Right lobe of liver (tissue), 6 donors: ENCODE results near the gene C1orf74. TPM values are rescaled to one million over a fixed set of nuclear protein-coding genes. Genes with fewer than 3 reads are reported as not detected.

Experiments
- ATAC-seq, 4 donors: fragments of 200-7000 bp; cut with Tn5 transposase; one replicate each; pipeline ENCODE4 v1.9.1; 2020; ENCODE audit warnings: mild to moderate bottlenecking in 4 of 4, moderate library complexity in 4 of 4
- DNase-seq, 3 donors: peaks; one replicate each; pipeline ENCODE4 v3.0.0-alpha.2; 2020
- H3K27ac ChIP-seq, 3 donors: fragments of 200-600 bp; one replicate each; pipeline ENCODE4 v1.8.0; 2022
- H3K27me3 ChIP-seq, 2 donors: fragments of 200-600 bp; one replicate each; pipeline ENCODE4 v1.8.0; 2022
- H3K36me3 ChIP-seq, 4 donors: fragments of 200-600 bp; sonication (generic) in 1 of 4; one replicate each; pipeline versions ENCODE4 v1.5.1 to v1.8.0; 2017 to 2022; ENCODE audit warnings: control low read depth in 1 of 4
- H3K4me1 ChIP-seq, 4 donors: fragments of 200-600 bp; sonication (generic) in 1 of 4; one replicate each; pipeline versions ENCODE4 v1.5.1 to v1.8.0; 2017 to 2022; ENCODE audit warnings: control low read depth in 1 of 4
- H3K4me3 ChIP-seq, 3 donors: fragments of 200-600 bp; one replicate each; pipeline ENCODE4 v1.8.0; 2022
- H3K9me3 ChIP-seq, 4 donors: fragments of 200-600 bp; sonication (generic) in 1 of 4; one replicate each; pipeline versions ENCODE4 v1.5.1 to v1.8.0; 2017 to 2022; ENCODE audit warnings: control low read depth in 1 of 4
- POLR2A ChIP-seq: fragments of 450-650 bp; IDR thresholded peaks from one replicate; pipeline ENCODE4 v1.6.1; 2017; ENCODE audit warnings: antibody characterized with exemption, mild to moderate bottlenecking
- WGBS: methylation state at CpG from one replicate; pipeline ENCODE4 v1.1.6; 2018; ENCODE audit warnings: low coverage, low lambda C conversion rate; ENCODE audit not compliant: insufficient coverage; ENCODE audit errors: missing lambda C conversion rate; 5-methylcytosine and 5-hydroxymethylcytosine counted together
- intact Hi-C, 2 donors: fragments of 100-400 bp; cut with DNase I; formaldehyde crosslinking; loops; one replicate each; pipeline versions ENCODE4 v1.11.2 to v1.14.1; 2022
- total RNA-seq, 6 experiments: library from RNA; depleted of rRNA in 2 of 6; stranded (reverse); fragments of >200 nt in 2 of 6; fragmentation: NEBNext Ultra II Directional in 3 of 6; extraction: Animal tissue kit (Norgen Biotek cat#: 25700) in 3 of 6; gene quantifications; one replicate each; pipeline versions ENCODE4 v1.1.0 to v1.2.4, GENCODE V29; 2016 to 2023
- TF ChIP-seq, protein P1 (sequence below), 4 donors: fragments of 200-600 bp in 3 of 4; fragments of 450-650 bp in 1 of 4; IDR thresholded peaks; one replicate each; pipeline versions ENCODE4 v1.5.1 to v1.8.0; 2016 to 2022; ENCODE audit warnings: antibody characterized with exemption in 4 of 4, mild to moderate bottlenecking in 2 of 4
- donor health status: DM: no; HTN: yes; CAD: no.
- donor health status: DM: no; HTN: no; CAD: no.
- donor health status: DM: no; HTN: no; CAD: no.
- donor health status: DM: no; HTN: yes; CAD: no.
- donor health status: DM: no; HTN: yes; CAD: no.

Gene C1orf74
- total RNA-seq, 6 experiments from 2014 or later, result 0.81 to 1.6 (median 1.0) TPM

DNA sequence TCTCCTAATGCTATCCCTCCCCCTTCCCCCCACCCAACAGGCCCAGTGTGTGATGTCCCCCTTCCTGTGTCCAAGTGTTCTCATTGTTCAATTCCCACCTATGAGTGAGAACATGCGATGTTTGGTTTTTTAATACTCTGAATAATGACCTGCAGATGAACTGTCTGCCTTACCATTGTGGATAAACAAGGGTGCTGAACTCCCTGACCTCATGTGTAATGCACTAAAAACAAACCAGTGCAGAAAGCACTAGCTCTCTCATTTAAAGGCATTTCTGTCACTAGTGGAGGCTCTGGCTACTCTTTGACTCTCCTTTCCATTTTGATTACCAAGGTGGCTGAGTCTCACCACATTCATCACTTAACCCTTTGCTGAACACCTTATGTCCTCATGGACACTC, 51.6 kb downstream of the C1orf74 start:
- peaks cover 0 to 41% (median 4%) of the 10 kb centered on the region in 4 donors for H3K4me1 ChIP-seq
- intact Hi-C loops, result no loop called here
- TF ChIP-seq, protein P1, sequence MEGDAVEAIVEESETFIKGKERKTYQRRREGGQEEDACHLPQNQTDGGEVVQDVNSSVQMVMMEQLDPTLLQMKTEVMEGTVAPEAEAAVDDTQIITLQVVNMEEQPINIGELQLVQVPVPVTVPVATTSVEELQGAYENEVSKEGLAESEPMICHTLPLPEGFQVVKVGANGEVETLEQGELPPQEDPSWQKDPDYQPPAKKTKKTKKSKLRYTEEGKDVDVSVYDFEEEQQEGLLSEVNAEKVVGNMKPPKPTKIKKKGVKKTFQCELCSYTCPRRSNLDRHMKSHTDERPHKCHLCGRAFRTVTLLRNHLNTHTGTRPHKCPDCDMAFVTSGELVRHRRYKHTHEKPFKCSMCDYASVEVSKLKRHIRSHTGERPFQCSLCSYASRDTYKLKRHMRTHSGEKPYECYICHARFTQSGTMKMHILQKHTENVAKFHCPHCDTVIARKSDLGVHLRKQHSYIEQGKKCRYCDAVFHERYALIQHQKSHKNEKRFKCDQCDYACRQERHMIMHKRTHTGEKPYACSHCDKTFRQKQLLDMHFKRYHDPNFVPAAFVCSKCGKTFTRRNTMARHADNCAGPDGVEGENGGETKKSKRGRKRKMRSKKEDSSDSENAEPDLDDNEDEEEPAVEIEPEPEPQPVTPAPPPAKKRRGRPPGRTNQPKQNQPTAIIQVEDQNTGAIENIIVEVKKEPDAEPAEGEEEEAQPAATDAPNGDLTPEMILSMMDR (IDR thresholded peaks at IDR 0.05), result no peak
- TF ChIP-seq POLR2A, result no peak
- H3K27ac ChIP-seq, result peak overlapping the region in 2 of 3 donors; percentile 53 to 78
- no peaks in the 10 kb centered on the region for H3K27me3 ChIP-seq
- DNase-seq (no peak), ATAC-seq (peak; percentile 76 to 94 (median 87))
- no peak overlapping the region for H3K4me3 ChIP-seq
- 33% methylated on average over 1 of the region's 1 CpG for WGBS
- H3K36me3 ChIP-seq, result peaks cover 0 to 22% (median 6%) of the 10 kb centered on the region in 4 donors
- H3K9me3 ChIP-seq, result no peaks in the 10 kb centered on the region

DNA sequence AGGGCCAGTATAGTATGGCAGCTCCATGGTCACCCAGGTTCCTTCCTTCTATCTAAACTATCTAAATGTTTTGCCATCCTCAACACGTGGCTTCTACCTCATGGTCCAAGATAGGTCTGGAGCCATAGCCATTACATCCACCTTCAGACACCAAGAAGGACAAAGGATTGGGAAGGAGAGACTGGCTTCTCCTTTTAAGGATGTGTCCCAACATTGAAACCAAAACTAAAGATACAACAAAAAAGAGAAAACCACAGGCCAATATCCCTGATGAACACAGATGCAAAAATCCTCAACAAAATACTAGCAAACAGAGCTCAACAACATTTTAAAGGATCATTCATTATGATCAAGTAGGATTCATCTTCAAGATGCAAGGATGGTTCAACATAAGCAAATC, 54.9 kb downstream of the C1orf74 start:
- H3K27ac ChIP-seq, result no peak overlapping the region
- intact Hi-C loops, result no loop called here
- peaks cover 0 to 13% (median 5%) of the 10 kb centered on the region in 4 donors for H3K36me3 ChIP-seq
- no peaks in the 10 kb centered on the region for H3K9me3 ChIP-seq
- TF ChIP-seq, protein P1 (IDR thresholded peaks at IDR 0.05), result no peak
- no peak for TF ChIP-seq POLR2A
- peaks cover 0 to 42% (median 11%) of the 10 kb centered on the region in 4 donors for H3K4me1 ChIP-seq
- ATAC-seq, result no peak
- H3K4me3 ChIP-seq, result no peak overlapping the region
- H3K27me3 ChIP-seq, result no peaks in the 10 kb centered on the region
- no peak for DNase-seq
- 64% methylated on average over 1 of the region's 1 CpG for WGBS

Other genes starting within 250 kb of the C1orf74 start
- under 1 TPM in 4 of 6 experiments, not detected in 2; 0.17 to 0.80 (median 0.37) TPM for gene CAMK1G, start 200.8 kb downstream of the C1orf74 start, total RNA-seq
- gene LAMB3, start 132.1 kb downstream of the C1orf74 start, total RNA-seq, result 10 to 100 TPM in 1 of 6 experiments, 1 to 10 TPM in 5; 5.0 to 14.6 (median 8.4) TPM
- 100 to 1,000 TPM in 4 of 6 experiments, 10 to 100 TPM in 2; 36.9 to 749 (median 247) TPM for gene G0S2, start 109.1 kb downstream of the C1orf74 start, total RNA-seq
- gene HSD11B1, start 79.7 kb downstream of the C1orf74 start, total RNA-seq, result 100 to 1,000 TPM; 281 to 749 (median 512) TPM
- 1 to 10 TPM in 5 of 6 experiments, under 1 TPM in 1; 0.95 to 7.7 (median 1.6) TPM for gene TRAF3IP3, start 28.5 kb downstream of the C1orf74 start, total RNA-seq
- gene IRF6, start 21.6 kb upstream of the C1orf74 start, total RNA-seq, result 10 to 100 TPM; 24.9 to 33.9 (median 28.9) TPM
- 1 to 10 TPM; 4.6 to 10.0 (median 6.4) TPM for gene UTP25, start 43.4 kb upstream of the C1orf74 start, total RNA-seq
- not detected for gene SYT14, start 153.7 kb upstream of the C1orf74 start, total RNA-seq